ENCODE results near the gene DOCK4. TPM values are rescaled to one million over a fixed set of nuclear protein-coding genes. Genes with fewer than 3 reads are reported as not detected.
A peak's percentile ranks its signal among the peaks of the same experiment; 100 is the strongest.

Gene DOCK4
- polyA plus RNA-seq (2011; rRNA removed) (13.6 and 15.7 TPM in 2 replicates), polyA plus RNA-seq (2017; fragmentation: RNase III; extraction: RNeasy Plus Mini Kit Qiagen cat#74134 plus additional on column Dnase treatment) (12.4 to 15.9 TPM (median 13.7 TPM) in 3 replicates), polyA minus RNA-seq (2011; rRNA and poly(A)+ RNA removed) (24.5 and 35.2 TPM in 2 replicates)
- 4.8 and 5.8 TPM in 2 replicates for polyA plus RNA-seq (2012; cell fraction: cytosol; rRNA removed)
- polyA plus RNA-seq (2012; cell fraction: nucleus; rRNA removed): 11.1 and 13.1 TPM in 2 replicates

- ChIA-PET CTCF (interaction anchor here (0.7 to 2.6 kb wide), 7 partner anchors 23 to 456 kb away, joined by 3 to 10 read pairs (median 3); no protein-coding TSS in a partner anchor), POLR2A (interaction anchor here (0.5 to 1.8 kb wide), 5 partner anchors 46 to 244 kb away, joined by 3 to 12 read pairs (median 5); partner anchors contain the start of gene IFRD1)
- ATAC-seq: peak; percentile 87 to 93
- peaks cover 32% of the 10 kb centered on the region for H3K4me1 ChIP-seq
- peak within 1 kb of the TSS; percentile 96 for H3K4me2 ChIP-seq
- 5% methylated on average over 13 of the region's 67 CpGs for WGBS (ENCODE audit: missing lambda C conversion rate)
- TF ChIP-seq MYC (IDR thresholded peaks at IDR 0.05; ENCODE audit: borderline replicate concordance, low read length) (peak; percentile 36; the same call in 1 of the 2 replicates), KDM5A (IDR thresholded peaks at IDR 0.05) (peak; percentile 67), NR3C1 (IDR thresholded peaks at IDR 0.05) (no peak), FOXS1 (CRISPR knock-in tag; IDR thresholded peaks at IDR 0.05) (no peak), SMC3 (IDR thresholded peaks at IDR 0.05) (peak; percentile 19; the same call in 1 of the 3 replicates), MAZ (IDR thresholded peaks at IDR 0.05; ENCODE audit: borderline replicate concordance, low read depth, low read length) (peak; percentile 47; the same call in 1 of the 2 replicates), JUN (IDR thresholded peaks at IDR 0.05) (peak; percentile 48 to 49; a peak in 2 of 5 replicates), PBX3 (IDR thresholded peaks at IDR 0.05) (no peak), EHF (CRISPR knock-in tag; IDR thresholded peaks at IDR 0.05) (no peak), POLR2A (IDR thresholded peaks at IDR 0.05; ENCODE audit: low read length) (peak; percentile 69), MAX (IDR thresholded peaks at IDR 0.05) (peak; percentile 44; the same call in 1 of the 2 replicates), HEYL (CRISPR knock-in tag; IDR thresholded peaks at IDR 0.05) (no peak), ZC3H11A (IDR thresholded peaks at IDR 0.05) (no peak), NFE2L2 (conservative IDR thresholded peaks at IDR 0.05; ENCODE audit: low read length) (no peak), PHF8 (IDR thresholded peaks at IDR 0.05; ENCODE audit: borderline replicate concordance, low read depth) (peak; percentile 69; the same call in 1 of the 2 replicates), CHD2 (IDR thresholded peaks at IDR 0.05; ENCODE audit: low read length, partially characterized antibody) (no peak), BHLHE40 (IDR thresholded peaks at IDR 0.05; ENCODE audit: low read depth, low read length) (no peak), EP300 (IDR thresholded peaks at IDR 0.05) (no peak), CEBPB (IDR thresholded peaks at IDR 0.05) (no peak), RCOR1 (IDR thresholded peaks at IDR 0.05; ENCODE audit: low read depth, low read length) (no peak), JUNB (IDR thresholded peaks at IDR 0.05) (no peak), CBX2 (IDR thresholded peaks at IDR 0.05; ENCODE audit: borderline replicate concordance, low read depth) (no peak), RAD21 (conservative IDR thresholded peaks at IDR 0.05 in 1 of 2, IDR thresholded peaks at IDR 0.05 in 1 of 2) (peak in 1 of 2 experiments; percentile 1; a peak in 3 of 5 replicates), RFX5 (IDR thresholded peaks at IDR 0.05) (0 out of 2 replicates have a peak, but pooled peaks have one; percentile 48), HES2 (IDR thresholded peaks at IDR 0.05) (no peak), RNF2 (IDR thresholded peaks at IDR 0.05; ENCODE audit: borderline replicate concordance, low read depth) (no peak), ELK1 (IDR thresholded peaks at IDR 0.05; ENCODE audit: low read depth, low read length) (no peak), ZNF302 (CRISPR knock-in tag; IDR thresholded peaks at IDR 0.05) (no peak), HMGXB4 (CRISPR knock-in tag; IDR thresholded peaks at IDR 0.05; ENCODE audit: borderline replicate concordance) (no peak), ZSCAN20 (CRISPR knock-in tag; IDR thresholded peaks at IDR 0.05) (no peak), TP53 (CRISPR knock-in tag; IDR thresholded peaks at IDR 0.05) (no peak), CBX8 (IDR thresholded peaks at IDR 0.05) (no peak)
- peak; percentile 96 to 99 for DNase-seq (ENCODE audit: low read depth in 1 of 2, low spot score in 1 of 2)
- peak within 1 kb of the TSS; percentile 87 to 90 for H3K27ac ChIP-seq
- peak within 1 kb of the TSS; percentile 89 for H3K4me3 ChIP-seq
- no peak for FAIRE-seq
- no peaks in the 10 kb centered on the region for H3K9me3 ChIP-seq
Measured at GRCh38 chr7:112206238-112206990, at the start of gene DOCK4, which contains the start of gene ZNF277. Gene DOCK4, minus strand, starts transcription at chr7:112206399. Its CDS starts 261 bp downstream, at chr7:112206138. Gene ZNF277, plus strand, starts transcription at chr7:112206695. Its CDS starts 22 bp downstream, at chr7:112206717.
